ENCODE data around the gene AFDN. TPM values are rescaled to one million over a fixed set of nuclear protein-coding genes. Genes with fewer than 3 reads are reported as not detected.

Gene AFDN
- total and polyA plus RNA-seq, 2 experiments from 2014 or later: 66.9 to 200 TPM

- Histone ChIP-seq H3K36me3 (ENCODE audit: insufficient read depth) (peaks cover 32% of the 10 kb centered on the region), H3K4me3 (no peak overlapping the region), H3K4me1 (ENCODE audit: insufficient read depth) (no peaks in the 10 kb centered on the region), H3F3A (replicated peaks; ENCODE audit: low read depth) (no peaks in the 10 kb centered on the region), H4K20me1 (replicated peaks; ENCODE audit: insufficient read depth) (no peaks in the 10 kb centered on the region), H3K27ac (ENCODE audit: low read depth) (no peak overlapping the region), H2AFZ (no peak overlapping the region), H3K4me2 (no peak overlapping the region), H3K9me2 (ENCODE audit: insufficient read depth) (no peaks in the 10 kb centered on the region), H3K27me3 (ENCODE audit: insufficient read depth) (no peaks in the 10 kb centered on the region), H3K79me2 (replicated peaks; ENCODE audit: insufficient read depth) (no peaks in the 10 kb centered on the region; the same call in 1 of the 2 replicates)
- H3K4me1 Mint-ChIP-seq: no peaks in the 10 kb centered on the region
- no peak for ATAC-seq
- H3K9me3 Mint-ChIP-seq: no peaks in the 10 kb centered on the region
- TF ChIP-seq ZNF462 (CRISPR knock-in tag; IDR thresholded peaks at IDR 0.05): no peak
- no peak for TF ChIP-seq CREB1 (CRISPR knock-in tag; IDR thresholded peaks at IDR 0.05; ENCODE audit: low read depth)
- no peak for TF ChIP-seq ZNF114 (CRISPR knock-in tag; IDR thresholded peaks at IDR 0.05)
- TF ChIP-seq CTCF (conservative IDR thresholded peaks at IDR 0.05; ENCODE audit: low read depth in 2 of 2): no peak
- TF ChIP-seq ZNF331 (CRISPR knock-in tag; IDR thresholded peaks at IDR 0.05; ENCODE audit: low read depth): no peak
- TF ChIP-seq NANOG (IDR thresholded peaks at IDR 0.05; ENCODE audit: borderline replicate concordance): no peak
- TF ChIP-seq POLR2AphosphoS5 (IDR thresholded peaks at IDR 0.05; ENCODE audit: low read depth): no peak
- no peak for TF ChIP-seq EZH2phosphoT487 (IDR thresholded peaks at IDR 0.05; ENCODE audit: unreplicated experiment)
- TF ChIP-seq REST (IDR thresholded peaks at IDR 0.05; ENCODE audit: unreplicated experiment): no peak
- no peak for TF ChIP-seq JUNB (IDR thresholded peaks at IDR 0.05; ENCODE audit: unreplicated experiment)
- peaks cover 45% of the 10 kb centered on the region for H3K36me3 Mint-ChIP-seq (ENCODE audit: low read depth)
- no peak overlapping the region for H3K27ac Mint-ChIP-seq
- H3K4me3 Mint-ChIP-seq: no peak overlapping the region
- DNase-seq (ENCODE audit: low spot score): no peak
- no peaks in the 10 kb centered on the region for H3K27me3 Mint-ChIP-seq (ENCODE audit: insufficient read depth, low read depth, poor library complexity)
Measured at GRCh38 chr6:167910652-167911051, 83.9 kb downstream of the AFDN start.
